Adrenal gland (tissue), 12 donors: ENCODE measurements around the gene KCP. TPM values are rescaled to one million over a fixed set of nuclear protein-coding genes. Genes with fewer than 3 reads are reported as not detected.

Experiments used
- DNase-seq, 7 donors: peaks; one replicate each; pipeline ENCODE4 v3.0.0-alpha.2; 2019 to 2020
- H3K27ac ChIP-seq, 5 donors: fragments of 200-600 bp; sonication (generic) in 4 of 5; 1 replicate in 3 of 5; 2 replicates in 2 of 5; pipeline versions ENCODE4 v1.5.1 to v1.8.0; 2016 to 2020; ENCODE audit warnings: mild to moderate bottlenecking in 1 of 5
- H3K27me3 ChIP-seq: fragments of 200-600 bp; 2 replicates; pipeline ENCODE4 v1.8.0; 2021
- H3K36me3 ChIP-seq, 2 donors: fragments of 200-600 bp; replicated peaks in 1 of 2; 1 replicate in 1 of 2; 2 replicates in 1 of 2; pipeline versions ENCODE4 v1.5.1 to v1.8.0; 2018 to 2022
- H3K4me1 ChIP-seq, 2 donors: fragments of 200-600 bp; replicated peaks in 1 of 2; 1 replicate in 1 of 2; 2 replicates in 1 of 2; pipeline versions ENCODE4 v1.5.1 to v1.8.0; 2018 to 2021
- H3K4me3 ChIP-seq, 4 donors: fragments of 200-600 bp; sonication (generic) in 3 of 4; one replicate each; pipeline ENCODE4 v1.5.1; 2016 to 2018
- H3K9me3 ChIP-seq, 3 donors: fragments of 200-600 bp; sonication (generic) in 1 of 3; replicated peaks in 1 of 3; 1 replicate in 2 of 3; 2 replicates in 1 of 3; pipeline versions ENCODE4 v1.5.1 to v1.8.0; 2016 to 2021
- CTCF ChIP-seq, 6 experiments: fragments of 450-650 bp in 4 of 6; fragments of 200-600 bp in 2 of 6; sonication (generic) in 1 of 6; IDR thresholded peaks; 1 replicate in 5 of 6; 2 replicates in 1 of 6; pipeline versions ENCODE4 v1.5.1 to v1.8.0; 2016 to 2021; ENCODE audit warnings: antibody characterized with exemption in 6 of 6, mild to moderate bottlenecking in 2 of 6, moderate library complexity in 1 of 6
- POLR2A ChIP-seq, 2 donors: fragments of 450-650 bp; IDR thresholded peaks; one replicate each; pipeline ENCODE4 v1.6.1; 2017; ENCODE audit warnings: antibody characterized with exemption in 2 of 2, mild to moderate bottlenecking in 2 of 2, moderate library complexity in 1 of 2
- WGBS, 4 donors: extraction: QIAGEN DNeasy Blood & Tissue Kit in 2 of 4; methylation state at CpG; one replicate each; pipeline versions ENCODE4 v1.1.5 to v1.1.7; 2013 to 2017; 5-methylcytosine and 5-hydroxymethylcytosine counted together
- intact Hi-C, 2 donors: fragments of 100-400 bp; cut with DNase I; formaldehyde crosslinking; loops; one replicate each; pipeline versions ENCODE4 v1.14.1 to v1.15.0; 2022 to 2023
- polyA plus RNA-seq, 3 donors: library from polyadenylated mRNA; stranded (reverse); fragments of 200-250 nt in 2 of 3; fragments of 350-450 nt in 1 of 3; fragmentation: Illumina TruSeq in 1 of 3; extraction: RNeasy Lipid Tissue Mini Kit (QIAGEN cat#74804) in 1 of 3; gene quantifications; one replicate each; pipeline ENCODE4 v1.2.3, GENCODE V29; 2013 to 2014
- total RNA-seq, 9 donors: library from RNA; depleted of rRNA in 4 of 9; stranded (reverse); fragments of >200 nt in 4 of 9; fragments of 120-200 nt in 1 of 9; fragmentation: NEBNext Ultra II Directional in 1 of 9; extraction: Animal tissue kit (Norgen Biotek cat#: 25700) in 1 of 9; gene quantifications; one replicate each; pipeline versions ENCODE4 v1.1.0 to v1.2.4, GENCODE V29; 2013 to 2023
- donor health status: healthy with polysubstance abuse.
- donor health status: Bipolar disorder and iron deficiency.
- donor health status: DM: yes; HTN: yes; CAD: no.
- donor health status: DM: no; HTN: no; CAD: no.
- donor health status: DM: no; HTN: no; CAD: no.
- donor health status: DM: yes; HTN: yes; CAD: no.

The KCP gene
- total and polyA plus RNA-seq, 12 donors = 0.11 to 8.0 (median 0.37) TPM; not detected in 3

DNA sequence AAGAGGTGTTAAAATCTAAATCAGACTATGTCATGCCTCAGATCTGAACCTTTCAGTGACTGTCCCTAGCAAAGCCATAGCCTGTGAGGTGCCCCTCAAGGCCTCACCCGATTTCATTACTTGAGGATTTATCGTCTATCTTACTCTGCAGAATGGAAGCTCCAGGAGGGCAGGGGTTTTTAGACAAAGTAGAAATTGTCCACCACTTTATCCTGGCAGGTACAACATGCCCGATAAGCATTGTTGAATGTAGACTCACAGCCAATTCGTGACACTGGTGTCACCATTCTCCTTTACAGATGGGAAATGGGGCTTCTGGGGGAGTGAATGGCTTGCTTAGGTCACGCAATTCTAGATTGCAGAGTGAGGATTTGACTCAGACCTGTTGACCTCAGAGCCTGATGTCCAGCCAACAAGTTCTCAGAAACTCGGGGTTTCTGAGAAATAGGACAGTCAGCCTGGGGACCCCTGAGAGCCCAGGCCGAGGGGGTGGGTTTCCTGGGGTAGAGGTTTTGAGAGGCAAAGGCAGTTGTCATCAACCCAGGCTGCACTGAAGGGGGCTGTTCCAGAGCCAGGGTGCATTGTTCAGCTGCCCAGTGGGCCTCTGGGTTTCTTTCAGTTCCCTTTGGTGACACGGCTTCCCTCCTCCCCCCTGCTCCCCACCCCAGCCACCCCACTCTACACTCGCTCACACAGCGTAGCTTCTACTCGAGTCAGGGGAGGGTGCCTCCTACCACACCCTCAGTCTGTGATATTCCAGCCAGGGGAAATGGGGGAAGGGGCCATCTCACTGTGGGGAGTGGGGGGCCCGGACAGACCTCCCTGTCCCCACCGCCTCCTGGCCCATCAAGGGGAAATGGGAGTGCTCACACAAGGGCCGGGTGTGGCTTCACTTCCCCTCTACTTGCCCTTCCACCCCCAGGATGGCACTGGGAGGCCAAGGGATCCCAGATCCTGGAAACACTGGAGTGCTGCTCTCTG, 24.1 kb upstream of the KCP start:
- intact Hi-C loops = no loop called here
- Histone ChIP-seq H3K36me3 (no peaks in the 10 kb centered on the region), H3K4me3 (no peak overlapping the region), H3K4me1 (peaks cover 3 to 7% of the 10 kb centered on the region in 2 donors), H3K9me3 (no peaks in the 10 kb centered on the region), H3K27ac (peak overlapping the region in 3 of 5 donors; percentile 24 to 69 (median 26)), H3K27me3 (no peaks in the 10 kb centered on the region)
- TF ChIP-seq POLR2A (IDR thresholded peaks at IDR 0.05) = no peak
- WGBS, 4 donors = 61 to 86% (median 65%) methylated on average over 8 to 14 of the region's 14 CpGs
- DNase-seq = peak in 1 of 7 donors; percentile 35

GRCh38 chr7:128933180-128933891, 22.8 kb upstream of the KCP start:
- H3K9me3 ChIP-seq = no peaks in the 10 kb centered on the region
- H3K4me1 ChIP-seq = peaks cover under 1 to 3% of the 10 kb centered on the region in 2 donors
- no peak for TF ChIP-seq CTCF (IDR thresholded peaks at IDR 0.05)
- no peak for TF ChIP-seq POLR2A (IDR thresholded peaks at IDR 0.05)
- H3K4me3 ChIP-seq = no peak overlapping the region
- peaks cover under 1% of the 10 kb centered on the region for H3K27me3 ChIP-seq
- intact Hi-C loops = no loop called here
- peak overlapping the region in 2 of 5 donors; percentile 18 to 48 for H3K27ac ChIP-seq
- peak in 5 of 7 donors; percentile 42 to 71 (median 54) for DNase-seq
- WGBS, 4 donors = 51 to 71% (median 58%) methylated on average over 12 to 15 of the region's 15 CpGs
- no peaks in the 10 kb centered on the region for H3K36me3 ChIP-seq

GRCh38 chr7:128932862-128933179, 22.3 kb upstream of the KCP start:
- H3K36me3 ChIP-seq = no peaks in the 10 kb centered on the region
- intact Hi-C loops = no loop called here
- H3K27me3 ChIP-seq = peaks cover 4% of the 10 kb centered on the region
- DNase-seq = no peak
- TF ChIP-seq POLR2A (IDR thresholded peaks at IDR 0.05) (no peak), CTCF (IDR thresholded peaks at IDR 0.05) (no peak)
- peak overlapping the region in 1 of 5 donors; percentile 13 for H3K27ac ChIP-seq
- peaks cover 0 to 3% of the 10 kb centered on the region in 2 donors for H3K4me1 ChIP-seq
- 51 to 75% (median 68%) methylated on average over 3 to 4 of the region's 4 CpGs for WGBS, 4 donors
- H3K9me3 ChIP-seq = no peaks in the 10 kb centered on the region
- no peak overlapping the region for H3K4me3 ChIP-seq

GRCh38 chr7:128931965-128932861, 21.7 kb upstream of the KCP start:
- 76 to 93% (median 86%) methylated on average over 10 to 19 of the region's 19 CpGs for WGBS, 4 donors

More at GRCh38 chr7:128931965-128932861, 21.7 kb upstream of the KCP start:
- TF ChIP-seq POLR2A (IDR thresholded peaks at IDR 0.05) = no peak
- TF ChIP-seq CTCF (IDR thresholded peaks at IDR 0.05) = no peak
- DNase-seq = no peak
- H3K27me3 ChIP-seq = peaks cover 4% of the 10 kb centered on the region
- no peaks in the 10 kb centered on the region for H3K4me1 ChIP-seq
- no peaks in the 10 kb centered on the region for H3K9me3 ChIP-seq
- no peaks in the 10 kb centered on the region for H3K36me3 ChIP-seq
- intact Hi-C loops = no loop called here
- H3K27ac ChIP-seq = no peak overlapping the region
- H3K4me3 ChIP-seq = no peak overlapping the region
